ENCODE results near the gene HDAC4. TPM values are rescaled to one million over a fixed set of nuclear protein-coding genes. Genes with fewer than 3 reads are reported as not detected.

The HDAC4 gene
- total RNA-seq, 5 donors from 2014 or later (not counting 1 experiment from before 2014, with no cell fraction given), result 44.8 to 80.2 (median 60.9) TPM

DNA sequence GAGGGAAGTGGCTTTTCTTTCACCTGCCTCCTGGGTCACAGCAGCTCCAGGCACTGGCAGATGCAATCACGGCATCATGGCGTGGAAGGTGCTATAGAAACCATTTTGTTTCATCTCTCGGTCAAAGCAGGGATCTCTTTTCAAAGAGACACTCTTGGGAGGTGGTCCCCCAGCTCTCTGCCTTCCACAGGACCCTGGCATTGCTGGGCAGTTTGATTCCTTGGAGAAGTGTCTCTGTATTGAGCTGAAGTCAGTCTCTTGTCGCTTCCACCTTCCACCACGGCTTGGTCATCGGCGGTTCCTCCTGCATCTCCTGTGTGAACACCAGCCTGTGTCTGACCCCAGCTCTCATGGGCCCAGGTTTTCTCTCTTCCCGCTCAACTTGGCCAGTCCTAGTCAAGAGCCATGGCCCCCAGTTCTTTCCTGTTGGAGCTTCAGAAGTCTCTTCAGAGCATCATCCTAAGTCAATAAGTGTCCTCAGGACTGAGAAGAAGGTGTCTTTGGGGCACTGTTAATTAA lies 42.3 kb upstream of the HDAC4 start:
- H3K4me1 Mint-ChIP-seq, result peaks cover 19 to 26% (median 19%) of the 10 kb centered on the region in 3 donors
- ChIA-PET CTCF (no interaction called here), POLR2A (no interaction called here)

DNA sequence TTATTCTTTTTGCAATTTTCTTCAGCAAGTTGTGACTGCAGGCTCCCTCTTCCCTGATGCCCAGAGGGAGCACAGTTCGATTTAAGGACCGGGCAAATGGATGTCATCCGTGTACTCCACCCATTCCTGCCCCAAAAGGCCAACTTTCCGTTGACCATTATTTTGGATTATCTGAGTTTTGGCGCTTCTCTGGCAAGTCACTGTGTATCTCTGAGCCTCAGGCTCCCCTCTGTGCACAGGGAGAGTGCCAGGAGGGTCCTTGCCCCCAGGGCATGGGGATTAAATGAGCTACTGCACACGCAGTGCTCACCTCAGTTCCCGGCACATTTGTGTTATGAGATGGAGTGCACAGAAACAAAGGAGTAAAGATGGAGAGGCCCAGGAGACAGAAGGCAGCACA lies 41.4 kb upstream of the HDAC4 start:
- Mint-ChIP-seq H3K27ac (no peak overlapping the region), H3K9me3 (no peaks in the 10 kb centered on the region), H3K27me3 (peaks cover 26 to 49% of the 10 kb centered on the region in 2 donors), H3K36me3 (no peaks in the 10 kb centered on the region), H3K4me3 (peak overlapping the region in 1 of 3 donors; percentile 69), H3K4me1 (peaks cover 19 to 26% (median 19%) of the 10 kb centered on the region in 3 donors)
- no peaks in the 10 kb centered on the region for H3K36me3 ChIP-seq (ENCODE audit: control insufficient read depth in 2 of 2, extremely low read depth in 1 of 2, insufficient read depth in 1 of 2, low read length in 1 of 2)
- no peak overlapping the region for H3K27ac ChIP-seq (ENCODE audit: low read length)
- DNase-seq, result no peak
- ATAC-seq (replicated peaks in 1 of 4), result no peak
- ChIA-PET POLR2A (no interaction called here), CTCF (no interaction called here)
- no peak overlapping the region for H3K4me3 ChIP-seq (ENCODE audit: control insufficient read depth in 1 of 2, extremely low read depth in 1 of 2, low read length in 1 of 2)
- H3K9me3 ChIP-seq, result no peaks in the 10 kb centered on the region
- peaks cover 5 to 28% of the 10 kb centered on the region in 2 experiments for H3K4me1 ChIP-seq (ENCODE audit: control insufficient read depth in 1 of 2, extremely low read depth in 1 of 2, insufficient read depth in 2 of 2, low read length in 2 of 2)
- 82% methylated on average over 6 of the region's 7 CpGs for WGBS (ENCODE audit: insufficient coverage)
- H3K27me3 ChIP-seq (replicated peaks in 1 of 2; ENCODE audit: control insufficient read depth in 2 of 2, extremely low read depth in 1 of 2, insufficient read depth in 2 of 2, low read length in 1 of 2), result peaks cover 0 to 41% of the 10 kb centered on the region in 2 experiments

More for the DNA sequence above, 42.3 kb upstream of the HDAC4 start:
- Histone ChIP-seq H3K9me3 (no peaks in the 10 kb centered on the region), H3K27me3 (replicated peaks in 1 of 2; ENCODE audit: control insufficient read depth in 2 of 2, extremely low read depth in 1 of 2, insufficient read depth in 2 of 2, low read length in 1 of 2) (peaks cover 0 to 41% of the 10 kb centered on the region in 2 experiments), H3K4me3 (ENCODE audit: control insufficient read depth in 1 of 2, extremely low read depth in 1 of 2, low read length in 1 of 2) (no peak overlapping the region), H3K27ac (ENCODE audit: low read length) (no peak overlapping the region), H3K36me3 (ENCODE audit: control insufficient read depth in 2 of 2, extremely low read depth in 1 of 2, insufficient read depth in 1 of 2, low read length in 1 of 2) (no peaks in the 10 kb centered on the region), H3K4me1 (ENCODE audit: control insufficient read depth in 1 of 2, extremely low read depth in 1 of 2, insufficient read depth in 2 of 2, low read length in 2 of 2) (peaks cover 5 to 28% of the 10 kb centered on the region in 2 experiments)
- Mint-ChIP-seq H3K36me3 (no peaks in the 10 kb centered on the region), H3K9me3 (peaks cover 0 to 1% (median under 1%) of the 10 kb centered on the region in 3 donors), H3K4me3 (peak overlapping the region in 1 of 3 donors; percentile 22), H3K27me3 (peaks cover 26 to 50% of the 10 kb centered on the region in 2 donors), H3K27ac (no peak overlapping the region)
- 80% methylated on average over 5 of the region's 8 CpGs for WGBS (ENCODE audit: insufficient coverage)
- no peak for ATAC-seq (replicated peaks in 1 of 4)
- DNase-seq, result peak in 1 of 35 experiments; percentile 17

DNA sequence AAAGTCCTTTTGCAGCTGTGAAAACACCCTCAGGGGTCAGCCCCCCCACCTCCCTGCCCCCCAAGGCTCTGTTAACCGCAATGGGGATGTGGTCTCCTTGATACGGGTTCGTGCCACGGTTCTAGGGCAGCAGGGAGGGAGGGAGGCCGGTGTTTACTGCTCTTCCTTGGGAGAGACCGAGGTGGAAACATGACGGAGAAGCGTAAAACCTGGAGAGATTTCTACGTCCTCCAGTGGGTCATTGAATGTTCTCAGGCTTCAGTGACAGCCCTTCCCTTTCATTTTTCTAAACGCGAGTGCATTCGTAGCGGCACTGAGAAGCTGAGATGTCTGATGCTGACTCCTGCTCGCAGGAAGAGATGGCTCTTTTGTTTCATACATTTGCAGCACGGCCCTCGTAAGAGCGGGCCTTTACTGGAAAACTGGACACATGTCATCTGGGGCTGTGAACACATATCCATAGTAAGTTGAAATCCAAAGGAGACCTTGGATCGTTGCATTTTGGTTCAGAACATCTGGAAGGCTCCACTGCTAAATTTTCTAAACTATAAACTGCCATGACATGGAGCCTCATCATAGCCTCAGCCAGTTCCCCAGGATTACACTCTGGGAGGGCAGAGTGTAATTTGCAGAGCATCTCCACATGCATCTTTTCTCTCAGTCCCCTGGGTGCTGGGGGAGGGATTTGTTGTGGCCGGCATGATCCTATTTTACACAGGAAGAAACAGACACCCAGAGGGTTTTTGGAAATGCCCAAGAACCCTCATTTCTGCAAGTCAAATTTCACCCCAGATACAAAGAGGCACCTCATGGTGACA lies 40.6 kb upstream of the HDAC4 start:
- Histone ChIP-seq H3K4me1 (ENCODE audit: control insufficient read depth in 1 of 2, extremely low read depth in 1 of 2, insufficient read depth in 2 of 2, low read length in 2 of 2) (peaks cover 5 to 28% of the 10 kb centered on the region in 2 experiments), H3K4me3 (ENCODE audit: control insufficient read depth in 1 of 2, extremely low read depth in 1 of 2, low read length in 1 of 2) (peak overlapping the region; percentile 24 to 61), H3K27ac (ENCODE audit: low read length) (no peak overlapping the region), H3K9me3 (no peaks in the 10 kb centered on the region), H3K27me3 (replicated peaks in 1 of 2; ENCODE audit: control insufficient read depth in 2 of 2, extremely low read depth in 1 of 2, insufficient read depth in 2 of 2, low read length in 1 of 2) (peaks cover 0 to 41% of the 10 kb centered on the region in 2 experiments), H3K36me3 (ENCODE audit: control insufficient read depth in 2 of 2, extremely low read depth in 1 of 2, insufficient read depth in 1 of 2, low read length in 1 of 2) (no peaks in the 10 kb centered on the region)
- Mint-ChIP-seq H3K4me3 (peak overlapping the region; percentile 69 to 73 (median 70)), H3K9me3 (peaks cover 0 to 3% (median 0%) of the 10 kb centered on the region in 3 donors), H3K27ac (no peak overlapping the region), H3K27me3 (peaks cover 29 to 52% of the 10 kb centered on the region in 2 donors), H3K4me1 (peaks cover 19 to 26% (median 19%) of the 10 kb centered on the region in 3 donors), H3K36me3 (no peaks in the 10 kb centered on the region)
- 9% methylated on average over 15 of the region's 19 CpGs for WGBS (ENCODE audit: insufficient coverage)
- peak in 21 of 35 experiments; percentile 6 to 44 (median 22) for DNase-seq
- ATAC-seq (replicated peaks in 1 of 4), result peak; percentile 45 to 82 (median 66)
- POLR2A ChIA-PET, result no interaction called here
- CTCF ChIA-PET, result no interaction called here

DNA sequence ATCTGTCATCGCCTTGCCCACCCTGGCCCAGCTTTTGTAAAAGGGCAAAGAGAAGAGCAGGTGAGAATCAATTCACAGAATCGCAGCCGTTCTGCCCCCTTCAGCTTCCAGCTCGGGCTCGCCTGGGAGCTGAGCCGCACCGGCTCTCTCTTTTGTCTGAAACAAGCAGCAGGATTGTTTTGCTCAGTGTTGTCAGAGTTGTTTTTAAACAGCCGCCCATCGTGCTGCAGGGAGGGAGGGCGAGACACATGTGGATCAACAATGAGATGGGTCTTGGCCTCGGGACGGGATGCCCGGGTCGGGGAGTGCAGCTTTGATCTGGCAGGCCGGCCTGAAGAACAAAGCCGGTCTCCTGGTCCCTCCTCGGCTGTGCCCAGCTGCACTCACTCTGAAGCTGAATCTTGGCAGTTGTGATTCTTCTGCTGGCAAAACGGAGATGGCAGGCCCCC lies 39.7 kb upstream of the HDAC4 start:
- Mint-ChIP-seq H3K4me3 (peak overlapping the region; percentile 69 to 73 (median 70)), H3K4me1 (peaks cover 19 to 26% (median 19%) of the 10 kb centered on the region in 3 donors), H3K36me3 (no peaks in the 10 kb centered on the region), H3K27ac (no peak overlapping the region), H3K9me3 (peaks cover 0 to 4% (median 0%) of the 10 kb centered on the region in 3 donors), H3K27me3 (peaks cover 29 to 53% of the 10 kb centered on the region in 2 donors)
- ChIA-PET POLR2A (no interaction called here), CTCF (no interaction called here)
- Histone ChIP-seq H3K27me3 (replicated peaks in 1 of 2; ENCODE audit: control insufficient read depth in 2 of 2, extremely low read depth in 1 of 2, insufficient read depth in 2 of 2, low read length in 1 of 2) (peaks cover 0 to 45% of the 10 kb centered on the region in 2 experiments), H3K4me1 (ENCODE audit: control insufficient read depth in 1 of 2, extremely low read depth in 1 of 2, insufficient read depth in 2 of 2, low read length in 2 of 2) (peaks cover 5 to 28% of the 10 kb centered on the region in 2 experiments), H3K4me3 (ENCODE audit: control insufficient read depth in 1 of 2, extremely low read depth in 1 of 2, low read length in 1 of 2) (peak overlapping the region in 1 of 2 donors; percentile 61), H3K36me3 (ENCODE audit: control insufficient read depth in 2 of 2, extremely low read depth in 1 of 2, insufficient read depth in 1 of 2, low read length in 1 of 2) (no peaks in the 10 kb centered on the region), H3K27ac (ENCODE audit: low read length) (no peak overlapping the region), H3K9me3 (no peaks in the 10 kb centered on the region)
- no peak for ATAC-seq (replicated peaks in 1 of 4)
- no peak for DNase-seq
- 75% methylated on average over 18 of the region's 18 CpGs for WGBS (ENCODE audit: insufficient coverage)

DNA sequence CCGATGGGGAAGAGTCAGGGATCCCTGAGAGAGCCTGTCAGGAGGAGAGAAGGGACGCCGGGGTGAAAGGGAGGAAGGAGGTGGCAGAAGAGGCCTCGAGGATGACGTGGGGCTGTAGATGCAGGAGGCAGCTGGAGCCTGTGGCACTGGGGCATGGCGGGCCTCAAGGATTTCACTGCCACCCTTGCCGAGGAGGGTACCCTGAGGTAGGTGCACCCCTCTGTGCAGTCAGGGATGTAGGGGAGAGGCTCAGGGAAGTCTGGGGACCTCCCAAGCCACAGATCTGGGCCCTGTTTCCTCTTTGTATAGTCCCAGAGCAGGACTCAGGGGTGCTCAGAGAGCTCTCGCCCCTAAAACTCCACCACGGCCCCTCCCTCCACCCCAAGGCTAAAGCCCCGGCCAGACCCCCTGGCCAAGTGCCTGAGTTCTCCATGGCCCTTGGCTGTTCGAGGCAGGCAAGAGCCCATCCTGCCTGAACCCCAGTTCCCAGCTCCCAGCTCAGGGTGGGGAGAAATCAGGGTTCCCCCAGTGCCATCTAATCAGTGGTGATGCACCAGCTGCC lies 39.0 kb upstream of the HDAC4 start:
- Mint-ChIP-seq H3K27ac (no peak overlapping the region), H3K4me3 (no peak overlapping the region), H3K36me3 (no peaks in the 10 kb centered on the region), H3K27me3 (peaks cover 29 to 53% of the 10 kb centered on the region in 2 donors), H3K9me3 (peaks cover 0 to 4% (median 0%) of the 10 kb centered on the region in 3 donors), H3K4me1 (peaks cover 19 to 26% (median 19%) of the 10 kb centered on the region in 3 donors)
- WGBS (ENCODE audit: insufficient coverage), result 81% methylated on average over 11 of the region's 11 CpGs
- Histone ChIP-seq H3K4me3 (ENCODE audit: control insufficient read depth in 1 of 2, extremely low read depth in 1 of 2, low read length in 1 of 2) (no peak overlapping the region), H3K36me3 (ENCODE audit: control insufficient read depth in 2 of 2, extremely low read depth in 1 of 2, insufficient read depth in 1 of 2, low read length in 1 of 2) (no peaks in the 10 kb centered on the region), H3K27me3 (replicated peaks in 1 of 2; ENCODE audit: control insufficient read depth in 2 of 2, extremely low read depth in 1 of 2, insufficient read depth in 2 of 2, low read length in 1 of 2) (peaks cover 0 to 45% of the 10 kb centered on the region in 2 experiments), H3K9me3 (no peaks in the 10 kb centered on the region), H3K27ac (ENCODE audit: low read length) (no peak overlapping the region), H3K4me1 (ENCODE audit: control insufficient read depth in 1 of 2, extremely low read depth in 1 of 2, insufficient read depth in 2 of 2, low read length in 2 of 2) (peaks cover 5 to 28% of the 10 kb centered on the region in 2 experiments)
- POLR2A ChIA-PET, result no interaction called here
- CTCF ChIA-PET, result no interaction called here
- DNase-seq, result no peak
- ATAC-seq (replicated peaks in 1 of 4), result no peak

DNA sequence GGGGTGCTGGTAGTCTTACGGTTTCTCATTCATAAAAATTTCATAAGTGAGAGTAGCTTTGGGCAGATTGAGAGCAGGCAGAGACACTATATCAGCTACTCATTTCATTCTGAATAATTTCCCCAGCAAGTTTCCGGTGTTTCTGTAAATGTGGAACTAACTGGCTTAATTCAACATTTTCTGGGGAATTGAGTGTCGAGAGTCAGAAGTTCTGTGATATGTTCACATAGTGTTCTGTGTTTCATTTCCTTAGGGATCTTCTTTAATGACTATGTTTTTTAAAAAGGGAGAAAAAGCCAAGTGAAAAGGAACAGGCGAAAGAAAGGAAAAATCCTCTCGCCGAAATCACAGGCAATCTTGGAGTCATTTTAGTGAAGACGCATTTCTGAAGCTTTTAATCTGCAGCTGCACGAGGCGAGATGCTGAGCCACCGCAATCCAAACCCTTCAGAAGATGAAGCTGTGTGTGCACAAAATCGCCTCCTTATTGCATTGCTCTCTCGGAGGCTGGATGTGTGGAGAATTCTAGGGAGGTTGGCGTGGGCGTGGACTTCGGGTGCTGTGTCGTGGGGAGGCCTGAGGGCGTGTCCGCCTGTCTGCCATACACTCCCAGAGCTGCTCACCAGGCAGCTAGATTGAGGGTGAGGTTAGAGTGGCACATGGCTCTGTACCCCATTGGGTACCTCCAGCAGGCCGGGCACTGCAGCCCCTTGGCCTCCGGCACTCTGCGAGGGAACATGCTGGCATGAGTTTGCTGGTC lies 38.4 kb upstream of the HDAC4 start:
- peaks cover 19 to 26% (median 19%) of the 10 kb centered on the region in 3 donors for H3K4me1 Mint-ChIP-seq
- no peak for ATAC-seq (replicated peaks in 1 of 4)
- no peak overlapping the region for H3K27ac ChIP-seq (ENCODE audit: low read length)
- no peak for DNase-seq
- H3K27ac Mint-ChIP-seq, result no peak overlapping the region
- H3K4me3 Mint-ChIP-seq, result no peak overlapping the region
- peaks cover 5 to 28% of the 10 kb centered on the region in 2 experiments for H3K4me1 ChIP-seq (ENCODE audit: control insufficient read depth in 1 of 2, extremely low read depth in 1 of 2, insufficient read depth in 2 of 2, low read length in 2 of 2)
- no peak overlapping the region for H3K4me3 ChIP-seq (ENCODE audit: control insufficient read depth in 1 of 2, extremely low read depth in 1 of 2, low read length in 1 of 2)
- H3K36me3 ChIP-seq (ENCODE audit: control insufficient read depth in 2 of 2, extremely low read depth in 1 of 2, insufficient read depth in 1 of 2, low read length in 1 of 2), result no peaks in the 10 kb centered on the region
- 94% methylated on average over 18 of the region's 21 CpGs for WGBS (ENCODE audit: insufficient coverage)
- H3K27me3 Mint-ChIP-seq, result peaks cover 25 to 47% of the 10 kb centered on the region in 2 donors
- H3K27me3 ChIP-seq (replicated peaks in 1 of 2; ENCODE audit: control insufficient read depth in 2 of 2, extremely low read depth in 1 of 2, insufficient read depth in 2 of 2, low read length in 1 of 2), result peaks cover 0 to 43% of the 10 kb centered on the region in 2 experiments
- H3K9me3 ChIP-seq, result no peaks in the 10 kb centered on the region
- ChIA-PET POLR2A (no interaction called here), CTCF (no interaction called here)
- H3K9me3 Mint-ChIP-seq, result peaks cover 0 to 4% (median 0%) of the 10 kb centered on the region in 3 donors
- no peaks in the 10 kb centered on the region for H3K36me3 Mint-ChIP-seq

Measured in T-cell (primary cell).